ENCODE measurements around the gene DLG2. TPM values are rescaled to one million over a fixed set of nuclear protein-coding genes. Genes with fewer than 3 reads are reported as not detected.

The DLG2 gene
- total RNA-seq, 1 experiment from 2014 or later = 0.72 TPM

DNA sequence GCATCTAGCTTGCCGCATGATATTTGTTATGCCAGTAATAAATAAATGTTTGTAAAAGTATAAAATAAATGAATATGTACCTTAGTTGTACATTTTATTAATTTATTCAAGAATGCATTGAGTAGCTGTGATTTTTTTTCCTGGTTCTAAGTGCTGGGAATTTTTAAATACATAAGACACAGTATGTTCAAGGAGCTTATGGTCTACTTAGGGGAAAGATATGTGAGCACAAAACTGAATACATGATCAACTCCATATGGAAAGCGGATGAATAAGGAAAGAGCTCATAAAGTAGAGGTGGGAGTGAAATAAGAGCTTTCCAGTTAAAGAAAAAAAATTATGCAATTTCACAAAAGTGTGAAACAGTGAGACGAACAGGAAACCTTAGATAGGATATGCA lies 1396.7 kb downstream of the DLG2 start:
- DNase-seq (ENCODE audit: low spot score) = no peak

GRCh38 chr11:84227970-84228665 lies 1399.0 kb downstream of the DLG2 start:
- peak; percentile 14 for DNase-seq (ENCODE audit: low spot score)

DNA sequence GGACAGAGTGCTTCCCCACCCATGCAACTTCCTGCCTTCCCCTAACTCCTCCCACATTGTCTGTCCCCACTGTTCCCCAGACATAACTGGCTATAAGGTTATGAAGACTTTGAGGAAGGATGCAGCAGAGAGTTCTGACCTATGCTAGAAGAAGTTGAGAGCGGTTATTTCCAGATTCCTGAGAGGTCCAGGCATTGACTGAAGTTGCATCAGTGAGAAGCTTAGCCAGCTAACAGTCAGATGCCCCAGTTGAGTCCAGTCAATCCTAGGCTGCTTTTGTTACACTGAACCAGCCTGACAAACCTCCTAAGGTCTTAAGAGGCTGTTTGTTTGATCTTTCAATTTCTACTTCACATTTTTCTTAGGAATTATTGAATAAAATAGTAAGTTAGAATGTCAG lies 1403.1 kb downstream of the DLG2 start:
- no peak for DNase-seq (ENCODE audit: low spot score)

DNA sequence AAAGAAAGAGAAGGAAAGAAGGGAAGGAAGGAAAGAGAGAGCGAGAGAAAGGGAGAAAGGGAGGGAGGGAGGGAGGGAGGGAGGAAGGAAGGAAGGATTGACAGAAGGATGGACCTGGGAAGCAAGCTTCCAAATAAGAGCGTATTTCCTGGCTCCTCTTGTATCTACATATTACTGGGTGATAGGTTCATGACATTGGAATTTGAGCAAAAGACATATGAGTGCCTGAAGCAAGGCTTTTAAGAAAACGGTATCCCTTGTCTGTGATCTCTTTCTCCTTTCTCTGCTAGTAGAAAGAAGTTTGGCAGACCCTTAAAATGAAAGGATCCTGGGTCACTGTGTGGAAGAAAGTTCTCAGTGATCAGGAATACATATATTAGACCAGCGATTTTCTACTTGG lies 1408.8 kb downstream of the DLG2 start:
- DNase-seq (ENCODE audit: low spot score) = no peak

GRCh38 chr11:84215672-84216071 lies 1411.5 kb downstream of the DLG2 start:
- DNase-seq (ENCODE audit: low spot score) = no peak

- DNase-seq (ENCODE audit: low spot score) = no peak
Observed at GRCh38 chr11:84214557-84214956, 1412.6 kb downstream of the DLG2 start.

- DNase-seq (ENCODE audit: low spot score) = peak; percentile 70
Observed at GRCh38 chr11:84212468-84213390, 1414.4 kb downstream of the DLG2 start.

DNA sequence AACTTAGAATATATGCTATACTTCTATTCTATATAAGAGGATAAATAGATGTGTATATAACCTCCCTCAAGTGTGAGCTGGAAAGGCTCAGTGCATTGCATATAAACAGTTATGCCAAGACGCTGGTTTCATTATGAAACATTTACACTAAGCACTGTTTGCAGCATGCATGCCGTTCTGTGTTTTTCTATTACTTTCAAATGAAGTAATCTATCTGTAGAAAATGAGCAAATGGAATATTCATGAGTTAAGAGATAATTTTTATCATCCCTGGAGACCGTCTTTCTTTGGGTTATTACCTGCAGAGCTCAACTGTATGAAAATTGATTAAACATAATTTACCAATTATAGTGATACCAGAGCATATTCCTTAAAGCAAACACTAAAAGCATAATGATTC lies 1415.2 kb downstream of the DLG2 start:
- no peak for DNase-seq (ENCODE audit: low spot score)

- no peak for DNase-seq (ENCODE audit: low spot score)
Observed at GRCh38 chr11:84194696-84195095, 1432.4 kb downstream of the DLG2 start.

GRCh38 chr11:84193706-84194105 lies 1433.4 kb downstream of the DLG2 start:
- no peak for DNase-seq (ENCODE audit: low spot score)

DNA sequence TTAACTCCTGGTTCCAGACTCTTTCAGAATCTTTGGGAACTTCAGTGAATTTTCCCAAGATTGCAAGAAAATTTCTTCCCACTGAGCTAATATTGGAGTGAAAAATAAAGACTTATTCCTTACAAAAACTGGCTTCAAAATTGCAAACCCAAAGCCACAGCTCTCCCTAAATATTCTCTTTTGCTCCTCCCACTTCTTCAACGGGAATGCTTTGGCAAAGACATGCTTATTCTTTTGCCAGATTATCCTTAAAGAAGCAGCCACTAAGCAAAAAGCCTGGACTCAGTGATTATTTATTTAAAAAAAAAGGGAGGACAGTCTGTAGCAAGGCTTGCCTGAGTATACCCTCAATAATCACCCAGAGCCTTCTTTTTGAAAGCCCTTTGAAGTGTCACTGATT lies 1438.6 kb downstream of the DLG2 start:
- no peak for DNase-seq (ENCODE audit: low spot score)

GRCh38 chr11:84173078-84173477 lies 1454.1 kb downstream of the DLG2 start:
- no peak for DNase-seq (ENCODE audit: low spot score)

DNA sequence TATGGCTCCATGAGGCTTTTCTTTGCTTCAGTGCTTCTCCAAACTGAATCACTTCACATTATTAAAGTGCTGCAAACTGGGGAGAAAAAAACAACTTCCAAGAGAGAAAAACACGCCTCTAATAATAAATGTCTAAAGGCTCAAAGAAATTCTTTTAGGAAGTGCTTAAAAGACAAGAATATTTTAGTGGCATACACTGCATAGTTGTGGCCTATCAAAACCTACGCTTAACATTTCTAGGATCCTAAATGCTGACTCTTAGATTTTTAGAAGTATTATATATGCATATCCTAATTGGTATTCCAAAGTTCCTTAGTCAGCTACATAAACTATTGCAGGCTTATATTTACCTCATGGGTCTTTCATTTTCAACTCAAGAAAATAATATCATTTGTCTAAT lies 1462.0 kb downstream of the DLG2 start:
- no peak for DNase-seq (ENCODE audit: low spot score)

- DNase-seq (ENCODE audit: low spot score) = no peak
Observed at GRCh38 chr11:84164728-84165127, 1462.4 kb downstream of the DLG2 start.

DNA sequence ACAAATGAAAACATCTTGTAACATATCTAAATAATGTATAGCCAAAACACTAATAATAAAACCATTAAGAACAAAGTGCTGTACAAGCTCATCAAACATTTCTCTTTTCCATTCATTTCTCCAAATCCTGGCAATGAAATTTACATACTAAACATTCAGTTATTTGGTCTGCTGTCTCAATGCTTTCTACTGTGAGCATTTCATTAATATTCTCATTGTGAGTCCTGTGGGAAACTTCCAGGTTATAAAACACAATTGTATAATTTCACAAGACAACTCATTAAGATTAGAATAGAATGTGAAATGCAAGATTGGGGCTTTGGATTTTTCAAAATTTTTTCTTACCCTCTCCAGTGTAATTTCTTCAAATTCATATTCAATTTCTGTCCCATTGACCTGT lies 1464.0 kb downstream of the DLG2 start:
- no peak for DNase-seq (ENCODE audit: low spot score)

DNA sequence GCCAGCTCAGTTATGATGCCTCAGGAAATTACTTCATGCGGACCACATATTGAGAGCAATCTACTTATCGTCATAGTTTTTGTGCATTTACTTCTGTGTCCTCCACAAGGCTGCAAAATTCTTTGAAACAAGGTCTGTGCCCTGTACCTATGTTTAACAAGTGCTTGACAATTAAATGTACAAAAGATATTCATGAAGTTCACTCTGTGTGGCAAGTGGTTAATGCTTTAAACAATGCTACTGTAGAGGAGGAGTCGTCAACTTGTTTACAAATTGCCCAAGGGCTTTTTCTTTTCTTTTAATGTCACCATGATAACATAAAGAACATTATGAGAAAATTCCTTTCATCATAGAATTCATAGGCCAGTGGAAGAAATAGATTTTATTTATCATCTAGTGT lies 1469.5 kb downstream of the DLG2 start:
- no peak for DNase-seq (ENCODE audit: low spot score)

GRCh38 chr11:84146826-84147225 lies 1480.3 kb downstream of the DLG2 start:
- DNase-seq (ENCODE audit: low spot score) = no peak

GRCh38 chr11:84145616-84146185 lies 1481.4 kb downstream of the DLG2 start:
- no peak for DNase-seq (ENCODE audit: low spot score)

- DNase-seq (ENCODE audit: low spot score) = no peak
Observed at GRCh38 chr11:84144531-84144930, 1482.6 kb downstream of the DLG2 start.

DNA sequence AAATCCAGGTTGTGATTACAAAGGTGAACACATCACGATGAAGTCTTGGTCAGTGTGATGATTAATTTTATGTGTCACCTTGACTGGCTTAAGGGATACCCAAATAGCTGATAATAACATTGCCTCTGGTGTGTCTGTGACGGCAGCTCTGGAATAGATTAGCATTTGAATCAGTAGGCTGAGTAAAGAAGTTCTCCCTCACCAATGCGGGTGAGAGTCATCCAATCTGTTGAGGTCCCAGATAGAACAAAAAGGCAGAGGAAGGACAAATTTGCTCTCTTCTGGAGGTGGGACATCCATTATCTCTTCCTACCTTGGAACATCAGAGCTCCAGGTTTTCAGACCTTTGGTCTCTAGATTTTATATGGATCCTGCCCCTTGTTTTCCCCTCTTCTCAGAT lies 1484.7 kb downstream of the DLG2 start:
- no peak for DNase-seq (ENCODE audit: low spot score)

DNA sequence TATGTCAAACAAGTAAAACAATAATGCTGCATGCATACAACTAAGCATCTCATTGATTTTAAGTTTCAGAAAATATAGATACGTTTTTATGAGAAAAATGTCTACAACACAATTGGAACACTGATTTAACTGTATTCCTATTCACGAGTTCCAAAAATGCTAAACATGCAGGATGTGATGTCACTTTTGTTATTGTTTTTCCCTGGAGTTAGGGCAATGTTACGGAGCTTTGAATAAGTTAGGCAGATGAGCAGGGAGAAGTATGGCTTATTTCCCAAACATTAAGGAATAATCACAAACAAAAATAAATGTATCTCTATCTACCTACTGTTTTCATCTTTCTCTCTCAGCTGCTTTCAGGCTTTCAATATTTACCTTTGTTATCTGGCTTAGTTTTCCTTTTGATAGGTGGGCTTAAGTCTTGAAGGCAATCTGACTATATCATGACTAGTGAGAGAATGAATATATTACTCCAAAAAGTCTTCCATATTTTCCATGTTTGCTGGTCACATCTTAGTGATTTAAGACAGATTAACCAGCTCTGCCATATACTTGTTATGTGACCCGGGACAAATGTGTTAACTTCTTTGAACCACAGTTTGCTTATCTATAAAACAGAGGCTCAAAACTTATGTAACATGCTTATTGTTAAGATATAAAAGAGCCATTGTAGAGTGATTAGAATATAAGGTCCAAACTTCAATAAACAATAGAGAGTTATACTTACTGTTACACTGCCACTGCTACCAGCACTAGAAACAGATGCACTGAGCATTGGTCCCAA lies 1486.6 kb downstream of the DLG2 start:
- no peak for DNase-seq (ENCODE audit: low spot score)

DNA sequence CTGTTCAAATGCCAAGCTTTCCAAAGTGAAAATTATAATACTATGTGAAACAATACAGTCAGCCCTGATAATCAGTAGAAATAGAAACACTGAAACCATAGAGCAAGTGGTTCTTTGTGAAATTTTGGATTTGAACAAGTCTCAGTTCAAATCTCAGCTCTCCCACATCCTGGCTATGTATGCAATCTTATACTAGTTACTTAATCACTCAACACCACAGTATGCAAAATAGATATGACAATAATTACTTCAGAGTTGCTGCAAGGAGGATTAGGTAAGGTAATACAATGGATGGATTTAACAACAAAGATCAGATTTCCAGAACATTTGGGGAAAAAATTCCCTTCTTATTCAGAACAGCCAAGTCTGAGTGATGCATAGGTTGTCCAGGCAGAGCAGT lies 1489.2 kb downstream of the DLG2 start:
- no peak for DNase-seq (ENCODE audit: low spot score)

Data from A172 (cell line).